HepG2 (cell line): ENCODE results near the gene ZNF511. TPM values are rescaled to one million over a fixed set of nuclear protein-coding genes. Genes with fewer than 3 reads are reported as not detected.

ENCODE experiments used
- ATRX ChIP-seq: sonication (generic); formaldehyde crosslinking; IDR thresholded peaks from 2 replicates; pipeline ENCODE4 v1.4.0; 2020; ENCODE audit warnings: missing genetic modification reagents, borderline replicate concordance
- CREB1 ChIP-seq, 2 experiments: fragments of 450-650 bp in 1 of 2; IDR thresholded peaks; 2 replicates each; pipeline ENCODE4 v1.6.1; 2016 to 2017; ENCODE audit warnings: control low read depth in 1 of 2, mild to moderate bottlenecking in 1 of 2, missing compliant biosample characterization in 1 of 2, missing genetic modification characterization in 1 of 2
- FOSL2 ChIP-seq: sonication (generic); formaldehyde crosslinking; IDR thresholded peaks from 2 replicates; pipeline ENCODE4 v1.4.0; 2020; ENCODE audit warnings: missing genetic modification reagents
- GATA4 ChIP-seq: sonication (generic); IDR thresholded peaks from 2 replicates; pipeline ENCODE4 v1.6.1; 2016; ENCODE audit warnings: antibody characterized with exemption, low read depth, borderline replicate concordance
- HNRNPL ChIP-seq: fragments of 200-400 bp; formaldehyde crosslinking; IDR thresholded peaks from 2 replicates; pipeline ENCODE4 v1.6.1; 2017; ENCODE audit warnings: mild to moderate bottlenecking, low read depth, low read length
- HNRNPLL ChIP-seq: fragments of 200-400 bp; formaldehyde crosslinking; IDR thresholded peaks from 2 replicates; pipeline ENCODE4 v1.6.1; 2017; ENCODE audit warnings: mild to moderate bottlenecking, low read depth, low read length; ENCODE audit not compliant: poor library complexity, severe bottlenecking
- POLR2AphosphoS5 ChIP-seq: IDR thresholded peaks from 2 replicates; pipeline ENCODE4 v1.6.1; 2012; ENCODE audit warnings: low read depth, low read length
- RBFOX2 ChIP-seq: fragments of 200-400 bp; formaldehyde crosslinking; IDR thresholded peaks from 2 replicates; pipeline ENCODE4 v1.6.1; 2017; ENCODE audit warnings: low read depth, mild to moderate bottlenecking, low read length
- REL ChIP-seq: sonication (generic); formaldehyde crosslinking; conservative IDR thresholded peaks from 2 replicates; pipeline ENCODE4 v1.8.0; 2022; ENCODE audit warnings: mild to moderate bottlenecking, missing genetic modification reagents, moderate library complexity
- SP1 ChIP-seq, 2 experiments: fragments of 450-650 bp in 1 of 2; sonication (generic) in 1 of 2; formaldehyde crosslinking in 1 of 2; IDR thresholded peaks; 2 replicates each; pipeline versions ENCODE4 v1.4.0 to v1.6.1; 2016 to 2020; ENCODE audit warnings: missing genetic modification reagents in 1 of 2
- ZNF234 ChIP-seq: sonication (generic); formaldehyde crosslinking; conservative IDR thresholded peaks from 2 replicates; pipeline ENCODE4 v1.5.1; 2020; ENCODE audit warnings: mild to moderate bottlenecking, missing genetic modification reagents
- ZNF616 ChIP-seq: sonication (generic); formaldehyde crosslinking; IDR thresholded peaks from 2 replicates; pipeline ENCODE4 v1.5.0; 2020; ENCODE audit warnings: low read depth, mild to moderate bottlenecking, missing genetic modification reagents
- ZSCAN22 ChIP-seq: sonication (generic); formaldehyde crosslinking; IDR thresholded peaks from 2 replicates; pipeline ENCODE4 v1.4.0; 2020; ENCODE audit warnings: mild to moderate bottlenecking, missing genetic modification reagents
- polyA plus RNA-seq, 8 experiments: library from polyadenylated mRNA; depleted of rRNA in 3 of 8; stranded (reverse) in 7 of 8; unstranded in 1 of 8; fragments of >200 nt; fragmentation: Illumina TruSeq in 4 of 8; extraction: Trizol in 4 of 8; gene quantifications; 2 replicates each; pipeline versions ENCODE4 v1.2.1 to v1.2.3, GENCODE V29; 2011 to 2016; ENCODE audit warnings: low read depth in 4 of 8, missing spikeins in 1 of 8, mixed read lengths in 1 of 8; ENCODE audit not compliant: insufficient read depth in 1 of 8
- total RNA-seq, 5 experiments: library from RNA; depleted of rRNA; stranded (reverse); fragments of >200 nt; fragmentation: Illumina TruSeq; extraction: Trizol; gene quantifications; 2 replicates each; pipeline ENCODE4 v1.2.3, GENCODE V29; 2016; ENCODE audit warnings: low read depth in 1 of 5
- TF ChIP-seq, protein P1 (sequence below): sonication (generic); formaldehyde crosslinking; IDR thresholded peaks from 2 replicates; pipeline ENCODE4 v1.4.0; 2020; ENCODE audit warnings: missing genetic modification reagents
- TF ChIP-seq, protein P2 (sequence below): sonication (generic); formaldehyde crosslinking; IDR thresholded peaks from 2 replicates; pipeline ENCODE4 v1.4.0; 2020; ENCODE audit warnings: missing genetic modification reagents, borderline replicate concordance
- TF ChIP-seq, protein P3 (sequence below): sonication (generic); formaldehyde crosslinking; IDR thresholded peaks from 2 replicates; pipeline ENCODE4 v1.8.0; 2022; ENCODE audit warnings: low read depth, missing genetic modification reagents
- TF ChIP-seq, protein P4 (sequence below): sonication (generic); formaldehyde crosslinking; IDR thresholded peaks from 2 replicates; pipeline ENCODE4 v1.4.0; 2020; ENCODE audit warnings: mild to moderate bottlenecking, missing genetic modification reagents
- TF ChIP-seq, protein P5 (sequence below): sonication (generic); formaldehyde crosslinking; IDR thresholded peaks from 2 replicates; pipeline ENCODE4 v1.8.0; 2022; ENCODE audit warnings: missing genetic modification reagents, mild to moderate bottlenecking, moderate library complexity, borderline replicate concordance
- TF ChIP-seq, protein P6 (sequence below): sonication (generic); formaldehyde crosslinking; IDR thresholded peaks from 2 replicates; pipeline ENCODE4 v1.4.0; 2020; ENCODE audit warnings: mild to moderate bottlenecking, missing genetic modification reagents

The ZNF511 gene
- total and polyA plus RNA-seq, 2 of the 13 experiments (the other 11 are each of a cell fraction or from before 2014, with no cell fraction given) = 35.6 to 66.4 TPM

DNA sequence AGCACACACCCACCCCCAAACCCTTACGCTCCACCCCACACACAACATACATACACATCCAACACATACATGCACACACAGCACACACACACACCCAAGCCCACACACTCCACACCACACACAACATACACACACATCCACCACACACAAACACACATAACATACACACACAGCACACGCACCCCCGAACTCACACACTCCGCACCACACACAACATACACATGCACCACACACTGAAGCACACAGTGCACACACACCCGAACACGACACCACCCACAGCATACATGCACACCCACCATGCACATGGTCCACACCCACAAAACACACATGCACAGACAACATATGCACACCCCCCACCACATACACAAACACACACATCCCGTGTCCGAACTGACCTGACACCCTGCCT, 40.5 kb downstream of the ZNF511 start (continued):
- TF ChIP-seq, protein P1, sequence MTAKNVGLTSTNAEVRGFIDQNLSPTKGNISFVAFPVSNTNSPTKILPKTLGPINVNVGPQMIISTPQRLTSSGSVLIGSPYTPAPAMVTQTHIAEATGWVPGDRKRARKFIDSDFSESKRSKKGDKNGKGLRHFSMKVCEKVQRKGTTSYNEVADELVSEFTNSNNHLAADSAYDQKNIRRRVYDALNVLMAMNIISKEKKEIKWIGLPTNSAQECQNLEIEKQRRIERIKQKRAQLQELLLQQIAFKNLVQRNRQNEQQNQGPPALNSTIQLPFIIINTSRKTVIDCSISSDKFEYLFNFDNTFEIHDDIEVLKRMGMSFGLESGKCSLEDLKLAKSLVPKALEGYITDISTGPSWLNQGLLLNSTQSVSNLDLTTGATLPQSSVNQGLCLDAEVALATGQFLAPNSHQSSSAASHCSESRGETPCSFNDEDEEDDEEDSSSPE (CRISPR knock-in tag) = no peak
- TF ChIP-seq ATRX (CRISPR knock-in tag) = no peak
- no peak for TF ChIP-seq FOSL2
- TF ChIP-seq, protein P2, sequence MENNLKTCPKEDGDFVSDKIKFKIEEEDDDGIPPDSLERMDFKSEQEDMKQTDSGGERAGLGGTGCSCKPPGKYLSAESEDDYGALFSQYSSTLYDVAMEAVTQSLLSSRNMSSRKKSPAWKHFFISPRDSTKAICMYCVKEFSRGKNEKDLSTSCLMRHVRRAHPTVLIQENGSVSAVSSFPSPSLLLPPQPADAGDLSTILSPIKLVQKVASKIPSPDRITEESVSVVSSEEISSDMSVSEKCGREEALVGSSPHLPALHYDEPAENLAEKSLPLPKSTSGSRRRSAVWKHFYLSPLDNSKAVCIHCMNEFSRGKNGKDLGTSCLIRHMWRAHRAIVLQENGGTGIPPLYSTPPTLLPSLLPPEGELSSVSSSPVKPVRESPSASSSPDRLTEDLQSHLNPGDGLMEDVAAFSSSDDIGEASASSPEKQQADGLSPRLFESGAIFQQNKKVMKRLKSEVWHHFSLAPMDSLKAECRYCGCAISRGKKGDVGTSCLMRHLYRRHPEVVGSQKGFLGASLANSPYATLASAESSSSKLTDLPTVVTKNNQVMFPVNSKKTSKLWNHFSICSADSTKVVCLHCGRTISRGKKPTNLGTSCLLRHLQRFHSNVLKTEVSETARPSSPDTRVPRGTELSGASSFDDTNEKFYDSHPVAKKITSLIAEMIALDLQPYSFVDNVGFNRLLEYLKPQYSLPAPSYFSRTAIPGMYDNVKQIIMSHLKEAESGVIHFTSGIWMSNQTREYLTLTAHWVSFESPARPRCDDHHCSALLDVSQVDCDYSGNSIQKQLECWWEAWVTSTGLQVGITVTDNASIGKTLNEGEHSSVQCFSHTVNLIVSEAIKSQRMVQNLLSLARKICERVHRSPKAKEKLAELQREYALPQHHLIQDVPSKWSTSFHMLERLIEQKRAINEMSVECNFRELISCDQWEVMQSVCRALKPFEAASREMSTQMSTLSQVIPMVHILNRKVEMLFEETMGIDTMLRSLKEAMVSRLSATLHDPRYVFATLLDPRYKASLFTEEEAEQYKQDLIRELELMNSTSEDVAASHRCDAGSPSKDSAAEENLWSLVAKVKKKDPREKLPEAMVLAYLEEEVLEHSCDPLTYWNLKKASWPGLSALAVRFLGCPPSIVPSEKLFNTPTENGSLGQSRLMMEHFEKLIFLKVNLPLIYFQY = no peak
- TF ChIP-seq SP1 (IDR thresholded peaks at IDR 0.05) = no peak
- TF ChIP-seq SP1 (CRISPR knock-in tag; IDR thresholded peaks at IDR 0.05) = no peak
- TF ChIP-seq GATA4 = no peak
- TF ChIP-seq, protein P3, sequence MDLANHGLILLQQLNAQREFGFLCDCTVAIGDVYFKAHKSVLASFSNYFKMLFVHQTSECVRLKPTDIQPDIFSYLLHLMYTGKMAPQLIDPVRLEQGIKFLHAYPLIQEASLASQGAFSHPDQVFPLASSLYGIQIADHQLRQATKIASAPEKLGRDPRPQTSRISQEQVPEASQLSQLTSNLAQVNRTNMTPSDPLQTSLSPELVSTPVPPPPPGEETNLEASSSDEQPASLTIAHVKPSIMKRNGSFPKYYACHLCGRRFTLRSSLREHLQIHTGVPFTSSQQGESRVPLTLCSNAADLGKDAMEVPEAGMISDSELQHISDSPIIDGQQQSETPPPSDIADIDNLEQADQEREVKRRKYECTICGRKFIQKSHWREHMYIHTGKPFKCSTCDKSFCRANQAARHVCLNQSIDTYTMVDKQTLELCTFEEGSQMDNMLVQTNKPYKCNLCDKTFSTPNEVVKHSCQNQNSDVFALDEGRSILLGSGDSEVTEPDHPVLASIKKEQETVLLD (CRISPR knock-in tag) = no peak
- TF ChIP-seq, protein P4, sequence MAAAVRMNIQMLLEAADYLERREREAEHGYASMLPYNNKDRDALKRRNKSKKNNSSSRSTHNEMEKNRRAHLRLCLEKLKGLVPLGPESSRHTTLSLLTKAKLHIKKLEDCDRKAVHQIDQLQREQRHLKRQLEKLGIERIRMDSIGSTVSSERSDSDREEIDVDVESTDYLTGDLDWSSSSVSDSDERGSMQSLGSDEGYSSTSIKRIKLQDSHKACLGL (CRISPR knock-in tag) = no peak
- TF ChIP-seq ZNF616 (CRISPR knock-in tag) = no peak
- no peak for TF ChIP-seq ZNF234
- 0 out of 2 replicates have a peak, but pooled peaks have one; percentile 48 for TF ChIP-seq POLR2AphosphoS5
- TF ChIP-seq RBFOX2 = no peak
- TF ChIP-seq REL (CRISPR knock-in tag) = no peak
- TF ChIP-seq, protein P5, sequence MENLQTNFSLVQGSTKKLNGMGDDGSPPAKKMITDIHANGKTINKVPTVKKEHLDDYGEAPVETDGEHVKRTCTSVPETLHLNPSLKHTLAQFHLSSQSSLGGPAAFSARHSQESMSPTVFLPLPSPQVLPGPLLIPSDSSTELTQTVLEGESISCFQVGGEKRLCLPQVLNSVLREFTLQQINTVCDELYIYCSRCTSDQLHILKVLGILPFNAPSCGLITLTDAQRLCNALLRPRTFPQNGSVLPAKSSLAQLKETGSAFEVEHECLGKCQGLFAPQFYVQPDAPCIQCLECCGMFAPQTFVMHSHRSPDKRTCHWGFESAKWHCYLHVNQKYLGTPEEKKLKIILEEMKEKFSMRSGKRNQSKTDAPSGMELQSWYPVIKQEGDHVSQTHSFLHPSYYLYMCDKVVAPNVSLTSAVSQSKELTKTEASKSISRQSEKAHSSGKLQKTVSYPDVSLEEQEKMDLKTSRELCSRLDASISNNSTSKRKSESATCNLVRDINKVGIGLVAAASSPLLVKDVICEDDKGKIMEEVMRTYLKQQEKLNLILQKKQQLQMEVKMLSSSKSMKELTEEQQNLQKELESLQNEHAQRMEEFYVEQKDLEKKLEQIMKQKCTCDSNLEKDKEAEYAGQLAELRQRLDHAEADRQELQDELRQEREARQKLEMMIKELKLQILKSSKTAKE (CRISPR knock-in tag) = 0 out of 2 replicates have a peak, but pooled peaks have one; percentile 25
- TF ChIP-seq CREB1 (IDR thresholded peaks at IDR 0.05) = no peak
- TF ChIP-seq CREB1 (CRISPR knock-in tag; IDR thresholded peaks at IDR 0.05) = no peak
- no peak for TF ChIP-seq ZSCAN22 (CRISPR knock-in tag)
- peak; percentile 40 for TF ChIP-seq HNRNPLL
- TF ChIP-seq, protein P6, sequence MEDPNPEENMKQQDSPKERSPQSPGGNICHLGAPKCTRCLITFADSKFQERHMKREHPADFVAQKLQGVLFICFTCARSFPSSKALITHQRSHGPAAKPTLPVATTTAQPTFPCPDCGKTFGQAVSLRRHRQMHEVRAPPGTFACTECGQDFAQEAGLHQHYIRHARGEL (CRISPR knock-in tag) = no peak
- peak; percentile 57; the same call in 1 of the 2 replicates for TF ChIP-seq HNRNPL
